Right cardiac atrium (tissue), 5 donors: Measurements from ENCODE around the gene INS. TPM values are rescaled to one million over a fixed set of nuclear protein-coding genes. Genes with fewer than 3 reads are reported as not detected.
A peak's percentile ranks its signal among the peaks of the same experiment; 100 is the strongest.

ENCODE experiments used
- ATAC-seq, 2 donors: fragments of 200-7000 bp; cut with Tn5 transposase; one replicate each; pipeline versions ENCODE4 v1.8.0 to v1.9.1; 2020; ENCODE audit warnings: moderate library complexity in 2 of 2, mild to moderate bottlenecking in 1 of 2
- DNase-seq, 3 donors: peaks; one replicate each; pipeline ENCODE4 v3.0.0-alpha.2; 2020
- H3K27ac ChIP-seq: one replicate; pipeline ENCODE4 v1.5.1; 2013; ENCODE audit warnings: mild to moderate bottlenecking, low read length, control low read depth, moderate library complexity
- H3K27me3 ChIP-seq: one replicate; pipeline ENCODE4 v1.6.1; 2013; ENCODE audit not compliant: control insufficient read depth, insufficient read depth
- H3K4me1 ChIP-seq: one replicate; pipeline ENCODE4 v1.6.1; 2013; ENCODE audit warnings: low read length; ENCODE audit not compliant: control insufficient read depth, insufficient read depth
- H3K4me3 ChIP-seq: one replicate; pipeline ENCODE4 v1.5.1; 2013; ENCODE audit warnings: low read length, control low read depth
- H3K9me3 ChIP-seq: one replicate; pipeline ENCODE4 v1.6.1; 2013; ENCODE audit warnings: low read length; ENCODE audit not compliant: control insufficient read depth
- WGBS: extraction: QIAGEN DNeasy Blood & Tissue Kit; methylation state at CpG from one replicate; pipeline ENCODE4 v1.1.7; 2013; 5-methylcytosine and 5-hydroxymethylcytosine counted together
- intact Hi-C, 4 donors: fragments of 100-400 bp; cut with DNase I; formaldehyde crosslinking; loops; one replicate each; pipeline versions ENCODE4 v1.11.0 to v1.14.0; 2022 to 2023
- long read RNA-seq, 4 donors: library from polyadenylated mRNA; unstranded; transcript quantifications; one replicate each; pipeline ENCODE4 v2.0.0, GENCODE V29; 2020 to 2021
- polyA plus RNA-seq: library from polyadenylated mRNA; stranded (reverse); fragments of 200-250 nt; gene quantifications from one replicate; pipeline ENCODE4 v1.2.3, GENCODE V29; 2013
- total RNA-seq, 4 donors: library from RNA; stranded (reverse); fragmentation: NEBNext Ultra II Directional; extraction: Animal tissue kit (Norgen Biotek cat#: 25700); gene quantifications; one replicate each; pipeline ENCODE4 v1.2.1, GENCODE V29; 2021
- donor health status: healthy with polysubstance abuse.
- donor health status: DM: no; HTN: yes; CAD: no.
- donor health status: DM: no; HTN: no; CAD: no.
- donor health status: DM: no; HTN: yes; CAD: no; lungs with severe emphysema.
- donor health status: DM: yes; HTN: yes; CAD: no.

The INS gene
- total RNA-seq (1 to 10 TPM in 1 of 4 donors, not detected in 3; 1.1 TPM), polyA plus RNA-seq (not detected)
- long read RNA-seq, donor 1 = 0 reads
- long read RNA-seq, donor 2 = 0 reads
- long read RNA-seq, donor 3, partial matches to known transcripts = 0 of 1 reads
- long read RNA-seq, donor 3, other reads (novel, unspliced or antisense) = 1 of 1 reads
- long read RNA-seq, donor 4 = 0 reads

- Histone ChIP-seq H3K27me3 (no peaks in the 10 kb centered on the region), H3K9me3 (no peaks in the 10 kb centered on the region), H3K27ac (no peak within 1 kb of the TSS), H3K4me3 (no peak within 1 kb of the TSS), H3K4me1 (no peaks in the 10 kb centered on the region)
- intact Hi-C loops = no loop called here
- WGBS = 85% methylated on average over 13 of the region's 13 CpGs
- ATAC-seq (no peak), DNase-seq (no peak)
These were observed at the start of gene INS for GRCh38 chr11:2160736-2161259. Gene INS, minus strand, starts transcription at chr11:2161209. Its CDS starts 238 bp downstream, at chr11:2160971.

GRCh38 chr11:2210366-2211112, 49.5 kb upstream of the INS start:
- no peak for ATAC-seq
- intact Hi-C loops = loop anchor here in 1 of 4 donors (10.0 kb wide), 1 partner anchor 64 kb away; the partner anchor contains the start of gene ASCL2
- Histone ChIP-seq H3K9me3 (no peaks in the 10 kb centered on the region), H3K4me1 (no peaks in the 10 kb centered on the region), H3K27me3 (no peaks in the 10 kb centered on the region), H3K27ac (no peak overlapping the region), H3K4me3 (no peak overlapping the region)
- WGBS = 85% methylated on average over 16 of the region's 16 CpGs
- peak in 1 of 3 donors; percentile 44 for DNase-seq

GRCh38 chr11:2209900-2210321, 48.9 kb upstream of the INS start:
- Histone ChIP-seq H3K4me3 (no peak overlapping the region), H3K27me3 (no peaks in the 10 kb centered on the region), H3K4me1 (no peaks in the 10 kb centered on the region), H3K27ac (no peak overlapping the region), H3K9me3 (no peaks in the 10 kb centered on the region)
- intact Hi-C loops = loop anchor here in 1 of 4 donors (10.0 kb wide), 1 partner anchor 65 kb away; the partner anchor contains the start of gene ASCL2
- peak in 1 of 3 donors; percentile 28 for DNase-seq
- WGBS = 81% methylated on average over 12 of the region's 12 CpGs
- ATAC-seq = no peak

- no peaks in the 10 kb centered on the region for H3K27me3 ChIP-seq
- 89% methylated on average over 11 of the region's 11 CpGs for WGBS
- DNase-seq = no peak
- no peaks in the 10 kb centered on the region for H3K9me3 ChIP-seq
- H3K4me1 ChIP-seq = no peaks in the 10 kb centered on the region
- no peak for ATAC-seq
- H3K27ac ChIP-seq = no peak overlapping the region
- intact Hi-C loops = no loop called here
- no peak overlapping the region for H3K4me3 ChIP-seq
These were observed 48.4 kb upstream of the INS start for GRCh38 chr11:2209370-2209801.

GRCh38 chr11:2208691-2209369, 47.8 kb upstream of the INS start:
- H3K4me1 ChIP-seq = no peaks in the 10 kb centered on the region
- intact Hi-C loops = no loop called here
- DNase-seq = peak in 1 of 3 donors; percentile 46
- 75% methylated on average over 24 of the region's 24 CpGs for WGBS
- peak; percentile 26 to 34 for ATAC-seq
- H3K27me3 ChIP-seq = no peaks in the 10 kb centered on the region
- H3K9me3 ChIP-seq = no peaks in the 10 kb centered on the region
- no peak overlapping the region for H3K4me3 ChIP-seq
- H3K27ac ChIP-seq = no peak overlapping the region

GRCh38 chr11:2207773-2208621, 47.0 kb upstream of the INS start:
- 72% methylated on average over 24 of the region's 24 CpGs for WGBS

GRCh38 chr11:2207212-2207611, 46.2 kb upstream of the INS start:
- 75% methylated on average over 11 of the region's 11 CpGs for WGBS
- DNase-seq = no peak
- Histone ChIP-seq H3K4me1 (no peaks in the 10 kb centered on the region), H3K27ac (no peak overlapping the region), H3K27me3 (no peaks in the 10 kb centered on the region), H3K4me3 (no peak overlapping the region), H3K9me3 (no peaks in the 10 kb centered on the region)
- intact Hi-C loops = no loop called here
- ATAC-seq = no peak

More at GRCh38 chr11:2207773-2208621, 47.0 kb upstream of the INS start:
- Histone ChIP-seq H3K4me1 (no peaks in the 10 kb centered on the region), H3K27me3 (no peaks in the 10 kb centered on the region), H3K4me3 (no peak overlapping the region), H3K27ac (no peak overlapping the region), H3K9me3 (no peaks in the 10 kb centered on the region)
- ATAC-seq = no peak
- no peak for DNase-seq
- intact Hi-C loops = no loop called here

- ATAC-seq = no peak
- H3K9me3 ChIP-seq = no peaks in the 10 kb centered on the region
- no peak for DNase-seq
- no peaks in the 10 kb centered on the region for H3K27me3 ChIP-seq
- H3K4me3 ChIP-seq = no peak overlapping the region
- intact Hi-C loops = no loop called here
- H3K27ac ChIP-seq = no peak overlapping the region
- WGBS = 81% methylated on average over 12 of the region's 12 CpGs
- H3K4me1 ChIP-seq = no peaks in the 10 kb centered on the region
These were observed 45.1 kb upstream of the INS start for GRCh38 chr11:2205981-2206690.

- 83% methylated on average over 1 of the region's 1 CpG for WGBS
These were observed 44.3 kb upstream of the INS start for GRCh38 chr11:2205214-2205720.

More at GRCh38 chr11:2205214-2205720, 44.3 kb upstream of the INS start:
- intact Hi-C loops = no loop called here
- DNase-seq (no peak), ATAC-seq (no peak)
- Histone ChIP-seq H3K27me3 (no peaks in the 10 kb centered on the region), H3K9me3 (no peaks in the 10 kb centered on the region), H3K27ac (no peak overlapping the region), H3K4me3 (no peak overlapping the region), H3K4me1 (no peaks in the 10 kb centered on the region)
